Stimulated activated naive B cell treated with anti-CD40 and anti-IgM and Interleukin-4, amounts not matched to agents 10 μg/mL and 1 μg/mL and 100 μg/mL, for 72 hours (primary cell): ENCODE measurements around the gene PBX1.
A peak's percentile ranks its signal among the peaks of the same experiment; 100 is the strongest.

Experiments used
- ATAC-seq, 2 donors: fragments of 150-1000 bp; cut with Tn5 transposase; replicated peaks; 2 replicates each; pipeline ENCODE4 v1.10.0; 2021; ENCODE audit warnings: moderate library complexity in 1 of 2
- DNase-seq: peaks from one replicate; pipeline ENCODE4 v3.0.0; 2021
- H3K27ac Mint-ChIP-seq: one replicate; pipeline ENCODE4 v1.8.0; 2022; ENCODE audit warnings: mild to moderate bottlenecking, mixed read lengths
- H3K27me3 Mint-ChIP-seq, 2 donors: one replicate each; pipeline ENCODE4 v1.8.0; 2022; ENCODE audit warnings: mixed read lengths in 2 of 2
- H3K36me3 Mint-ChIP-seq, 2 donors: one replicate each; pipeline ENCODE4 v1.8.0; 2022; ENCODE audit warnings: mixed read lengths in 2 of 2, mild to moderate bottlenecking in 1 of 2
- H3K4me1 Mint-ChIP-seq, 2 donors: one replicate each; pipeline ENCODE4 v1.8.0; 2022; ENCODE audit warnings: mixed read lengths in 2 of 2, mild to moderate bottlenecking in 1 of 2
- H3K4me3 Mint-ChIP-seq, 2 donors: one replicate each; pipeline ENCODE4 v1.8.0; 2022; ENCODE audit warnings: mild to moderate bottlenecking in 2 of 2, mixed read lengths in 2 of 2, moderate library complexity in 1 of 2
- H3K9me3 Mint-ChIP-seq, 2 donors: one replicate each; pipeline ENCODE4 v1.8.0; 2022; ENCODE audit warnings: mixed read lengths in 2 of 2, mild to moderate bottlenecking in 1 of 2

The PBX1 gene

GRCh38 chr1:164718821-164719220 lies 159.8 kb downstream of the PBX1 start:
- DNase-seq, result no peak
- Mint-ChIP-seq H3K27ac (no peak overlapping the region), H3K4me1 (peaks cover 6 to 10% of the 10 kb centered on the region in 2 donors)

GRCh38 chr1:164719676-164720439 lies 160.9 kb downstream of the PBX1 start:
- Mint-ChIP-seq H3K9me3 (peaks cover 4 to 5% of the 10 kb centered on the region in 2 donors), H3K4me1 (peaks cover 6 to 10% of the 10 kb centered on the region in 2 donors), H3K4me3 (no peak overlapping the region), H3K27me3 (peaks cover 5 to 17% of the 10 kb centered on the region in 2 donors), H3K36me3 (no peaks in the 10 kb centered on the region), H3K27ac (no peak overlapping the region)
- DNase-seq, result no peak
- ATAC-seq, result no peak

More at GRCh38 chr1:164718821-164719220, 159.8 kb downstream of the PBX1 start:
- Mint-ChIP-seq H3K9me3 (peaks cover 4 to 5% of the 10 kb centered on the region in 2 donors), H3K36me3 (no peaks in the 10 kb centered on the region), H3K27me3 (peaks cover 5 to 17% of the 10 kb centered on the region in 2 donors), H3K4me3 (no peak overlapping the region)
- no peak for ATAC-seq

GRCh38 chr1:164720440-164721227 lies 161.7 kb downstream of the PBX1 start:
- H3K36me3 Mint-ChIP-seq, result no peaks in the 10 kb centered on the region
- no peak for DNase-seq
- peaks cover 6 to 10% of the 10 kb centered on the region in 2 donors for H3K4me1 Mint-ChIP-seq
- peaks cover 5 to 17% of the 10 kb centered on the region in 2 donors for H3K27me3 Mint-ChIP-seq
- ATAC-seq, result peak; percentile 16 to 32
- no peak overlapping the region for H3K27ac Mint-ChIP-seq
- H3K4me3 Mint-ChIP-seq, result no peak overlapping the region
- peaks cover 4 to 5% of the 10 kb centered on the region in 2 donors for H3K9me3 Mint-ChIP-seq

- H3K4me3 Mint-ChIP-seq, result no peak overlapping the region
- peaks cover 5 to 17% of the 10 kb centered on the region in 2 donors for H3K27me3 Mint-ChIP-seq
- no peak overlapping the region for H3K27ac Mint-ChIP-seq
Observed at GRCh38 chr1:164721228-164721496, 162.2 kb downstream of the PBX1 start.

GRCh38 chr1:164723296-164723798 lies 164.4 kb downstream of the PBX1 start:
- Mint-ChIP-seq H3K36me3 (no peaks in the 10 kb centered on the region), H3K4me1 (peaks cover 0 to 4% of the 10 kb centered on the region in 2 donors), H3K4me3 (no peak overlapping the region), H3K9me3 (no peaks in the 10 kb centered on the region), H3K27me3 (peaks cover 10 to 17% of the 10 kb centered on the region in 2 donors), H3K27ac (no peak overlapping the region)
- DNase-seq, result no peak
- no peak for ATAC-seq

More at GRCh38 chr1:164721228-164721496, 162.2 kb downstream of the PBX1 start:
- Mint-ChIP-seq H3K36me3 (no peaks in the 10 kb centered on the region), H3K4me1 (peaks cover 6 to 10% of the 10 kb centered on the region in 2 donors), H3K9me3 (peaks cover 4 to 5% of the 10 kb centered on the region in 2 donors)
- no peak for ATAC-seq
- no peak for DNase-seq

GRCh38 chr1:164725401-164725800 lies 166.4 kb downstream of the PBX1 start:
- DNase-seq (no peak), ATAC-seq (no peak)
- Mint-ChIP-seq H3K36me3 (no peaks in the 10 kb centered on the region), H3K27ac (no peak overlapping the region), H3K4me1 (peaks cover 0 to 3% of the 10 kb centered on the region in 2 donors), H3K27me3 (peaks cover 10 to 16% of the 10 kb centered on the region in 2 donors), H3K9me3 (no peaks in the 10 kb centered on the region), H3K4me3 (no peak overlapping the region)

GRCh38 chr1:164726235-164726634 lies 167.3 kb downstream of the PBX1 start:
- no peak overlapping the region for H3K4me3 Mint-ChIP-seq
- H3K36me3 Mint-ChIP-seq, result no peaks in the 10 kb centered on the region
- no peak overlapping the region for H3K27ac Mint-ChIP-seq
- no peaks in the 10 kb centered on the region for H3K4me1 Mint-ChIP-seq
- H3K27me3 Mint-ChIP-seq, result peaks cover 6 to 10% of the 10 kb centered on the region in 2 donors
- ATAC-seq (no peak), DNase-seq (no peak)
- peaks cover 0 to 2% of the 10 kb centered on the region in 2 donors for H3K9me3 Mint-ChIP-seq

- H3K4me1 Mint-ChIP-seq, result no peaks in the 10 kb centered on the region
- H3K4me3 Mint-ChIP-seq, result no peak overlapping the region
- H3K27me3 Mint-ChIP-seq, result peaks cover 0 to 6% of the 10 kb centered on the region in 2 donors
- no peak for DNase-seq
- H3K9me3 Mint-ChIP-seq, result peaks cover 0 to 2% of the 10 kb centered on the region in 2 donors
- no peak for ATAC-seq
- H3K36me3 Mint-ChIP-seq, result no peaks in the 10 kb centered on the region
- no peak overlapping the region for H3K27ac Mint-ChIP-seq
Observed at GRCh38 chr1:164728719-164729118, 169.7 kb downstream of the PBX1 start.

GRCh38 chr1:164731161-164731876 lies 172.3 kb downstream of the PBX1 start:
- Mint-ChIP-seq H3K4me1 (no peaks in the 10 kb centered on the region), H3K36me3 (no peaks in the 10 kb centered on the region), H3K27me3 (peaks cover 0 to 6% of the 10 kb centered on the region in 2 donors), H3K27ac (no peak overlapping the region), H3K4me3 (no peak overlapping the region), H3K9me3 (peaks cover 0 to 2% of the 10 kb centered on the region in 2 donors)
- ATAC-seq, result no peak
- DNase-seq, result no peak

GRCh38 chr1:164733070-164733469 lies 174.1 kb downstream of the PBX1 start:
- ATAC-seq, result no peak

GRCh38 chr1:164733734-164734133 lies 174.8 kb downstream of the PBX1 start:
- no peaks in the 10 kb centered on the region for H3K27me3 Mint-ChIP-seq
- H3K36me3 Mint-ChIP-seq, result no peaks in the 10 kb centered on the region
- H3K4me1 Mint-ChIP-seq, result no peaks in the 10 kb centered on the region
- H3K27ac Mint-ChIP-seq, result no peak overlapping the region
- DNase-seq (no peak), ATAC-seq (no peak)
- H3K9me3 Mint-ChIP-seq, result peaks cover 0 to 2% of the 10 kb centered on the region in 2 donors
- no peak overlapping the region for H3K4me3 Mint-ChIP-seq

More at GRCh38 chr1:164733070-164733469, 174.1 kb downstream of the PBX1 start:
- H3K4me1 Mint-ChIP-seq, result no peaks in the 10 kb centered on the region
- H3K4me3 Mint-ChIP-seq, result no peak overlapping the region
- peaks cover 0 to under 1% of the 10 kb centered on the region in 2 donors for H3K27me3 Mint-ChIP-seq
- peaks cover 0 to 2% of the 10 kb centered on the region in 2 donors for H3K9me3 Mint-ChIP-seq
- no peak overlapping the region for H3K27ac Mint-ChIP-seq
- no peaks in the 10 kb centered on the region for H3K36me3 Mint-ChIP-seq
- DNase-seq, result no peak

- ATAC-seq (no peak), DNase-seq (no peak)
- Mint-ChIP-seq H3K27me3 (no peaks in the 10 kb centered on the region), H3K27ac (no peak overlapping the region), H3K4me1 (no peaks in the 10 kb centered on the region), H3K36me3 (no peaks in the 10 kb centered on the region), H3K4me3 (no peak overlapping the region), H3K9me3 (peaks cover 0 to 2% of the 10 kb centered on the region in 2 donors)
Observed at GRCh38 chr1:164735315-164736052, 176.5 kb downstream of the PBX1 start.

- Mint-ChIP-seq H3K27ac (no peak overlapping the region), H3K4me3 (no peak overlapping the region), H3K4me1 (no peaks in the 10 kb centered on the region), H3K36me3 (no peaks in the 10 kb centered on the region), H3K9me3 (no peaks in the 10 kb centered on the region), H3K27me3 (no peaks in the 10 kb centered on the region)
- ATAC-seq (no peak), DNase-seq (no peak)
Observed at GRCh38 chr1:164736137-164736536, 177.2 kb downstream of the PBX1 start.
